GM12865 (cell line): Measurements from ENCODE around the gene CELF4.
A peak's percentile ranks its signal among the peaks of the same experiment; 100 is the strongest.

Experiments
- DNase-seq: peaks from one replicate; pipeline ENCODE4 v3.0.0; 2010; ENCODE audit warnings: low read depth
- H3K4me3 ChIP-seq: 2 replicates; pipeline ENCODE4 v1.5.1; 2011; ENCODE audit warnings: mild to moderate bottlenecking, low read depth, low read length, control low read depth
- CTCF ChIP-seq: IDR thresholded peaks from 2 replicates; pipeline ENCODE4 v1.5.1; 2011; ENCODE audit warnings: low read length, control low read depth, low read depth, inconsistent platforms; ENCODE audit not compliant: insufficient read depth; ENCODE audit errors: missing control alignments

Gene CELF4

GRCh38 chr18:37532917-37533316, 32.7 kb downstream of the CELF4 start:
- no peak for DNase-seq
- no peak overlapping the region for H3K4me3 ChIP-seq
- no peak for TF ChIP-seq CTCF

GRCh38 chr18:37529863-37530262, 35.7 kb downstream of the CELF4 start:
- DNase-seq = peak; percentile 62
- TF ChIP-seq CTCF = no peak
- H3K4me3 ChIP-seq = no peak overlapping the region

GRCh38 chr18:37529296-37529695, 36.3 kb downstream of the CELF4 start:
- no peak for DNase-seq
- TF ChIP-seq CTCF = no peak
- no peak overlapping the region for H3K4me3 ChIP-seq

- H3K4me3 ChIP-seq = no peak overlapping the region
- no peak for TF ChIP-seq CTCF
- peak; percentile 27 for DNase-seq
These were observed 38.2 kb downstream of the CELF4 start for GRCh38 chr18:37527395-37527794.

- no peak for TF ChIP-seq CTCF
- DNase-seq = no peak
- H3K4me3 ChIP-seq = no peak overlapping the region
These were observed 40.4 kb downstream of the CELF4 start for GRCh38 chr18:37525262-37525585.

- TF ChIP-seq CTCF = no peak
- no peak overlapping the region for H3K4me3 ChIP-seq
- no peak for DNase-seq
These were observed 40.9 kb downstream of the CELF4 start for GRCh38 chr18:37524498-37525261.

GRCh38 chr18:37524139-37524497, 41.5 kb downstream of the CELF4 start:
- no peak overlapping the region for H3K4me3 ChIP-seq
- no peak for DNase-seq
- no peak for TF ChIP-seq CTCF
